ENCODE measurements around the gene STX8. TPM values are rescaled to one million over a fixed set of nuclear protein-coding genes. Genes with fewer than 3 reads are reported as not detected.

Gene STX8
- total and polyA plus RNA-seq, 8 donors, result 21.6 to 559 (median 75.0) TPM

- TF ChIP-seq EP300 (IDR thresholded peaks at IDR 0.05) (no peak), POLR2A (IDR thresholded peaks at IDR 0.05) (no peak), CTCF (IDR thresholded peaks at IDR 0.05) (no peak), POLR2AphosphoS5 (IDR thresholded peaks at IDR 0.05) (peak; percentile 52 to 83 (median 74))
- peaks cover 31 to 69% (median 54%) of the 10 kb centered on the region in 4 donors for H3K4me1 ChIP-seq
- H3K27me3 ChIP-seq, result no peaks in the 10 kb centered on the region
- H3K4me3 ChIP-seq, result peak overlapping the region; percentile 44 to 54 (median 54)
- H3K27ac ChIP-seq, result peak overlapping the region; percentile 89 to 98 (median 92)
- WGBS, 5 donors, result 0 to 2% (median 2%) methylated on average over 2 to 82 of the region's 84 CpGs
- DNase-seq, result peak; percentile 71 to 92
- intact Hi-C loops (cut with DNase I; ENCODE audit: low total_unique reads), result no loop called here
- no peaks in the 10 kb centered on the region for H3K36me3 ChIP-seq
- H3K9me3 ChIP-seq, result no peaks in the 10 kb centered on the region
Measured at GRCh38 chr17:9239793-9240658, 335.6 kb downstream of the STX8 start.

GRCh38 chr17:9239246-9239792, 336.3 kb downstream of the STX8 start:
- peak; percentile 27 to 65 for DNase-seq
- intact Hi-C loops (cut with DNase I; ENCODE audit: low total_unique reads), result no loop called here
- H3K27ac ChIP-seq, result peak overlapping the region; percentile 64 to 98 (median 82)

GRCh38 chr17:9238340-9239245, 337.0 kb downstream of the STX8 start:
- H3K4me1 ChIP-seq, result peaks cover 31 to 56% (median 42%) of the 10 kb centered on the region in 4 donors
- no peaks in the 10 kb centered on the region for H3K9me3 ChIP-seq
- H3K4me3 ChIP-seq, result peak overlapping the region in 2 of 4 donors; percentile 44 to 54
- WGBS, 5 donors, result 88 to 93% (median 91%) methylated on average over 11 to 12 of the region's 12 CpGs
- intact Hi-C loops (cut with DNase I; ENCODE audit: low total_unique reads), result no loop called here
- H3K27me3 ChIP-seq, result peaks cover 0 to 7% (median 0%) of the 10 kb centered on the region in 3 donors
- TF ChIP-seq POLR2A (IDR thresholded peaks at IDR 0.05), result no peak
- no peak for TF ChIP-seq POLR2AphosphoS5 (IDR thresholded peaks at IDR 0.05)
- TF ChIP-seq EP300 (IDR thresholded peaks at IDR 0.05), result no peak
- H3K27ac ChIP-seq, result peak overlapping the region in 4 of 5 donors; percentile 64 to 98 (median 87)
- DNase-seq, result no peak
- no peaks in the 10 kb centered on the region for H3K36me3 ChIP-seq

More at GRCh38 chr17:9239246-9239792, 336.3 kb downstream of the STX8 start:
- 26 to 39% (median 28%) methylated on average over 7 to 27 of the region's 27 CpGs for WGBS, 5 donors
- Histone ChIP-seq H3K4me3 (peak overlapping the region; percentile 44 to 54 (median 54)), H3K9me3 (no peaks in the 10 kb centered on the region), H3K4me1 (peaks cover 31 to 64% (median 47%) of the 10 kb centered on the region in 4 donors), H3K27me3 (no peaks in the 10 kb centered on the region), H3K36me3 (no peaks in the 10 kb centered on the region)
- TF ChIP-seq POLR2A (IDR thresholded peaks at IDR 0.05) (no peak), POLR2AphosphoS5 (IDR thresholded peaks at IDR 0.05) (no peak), EP300 (IDR thresholded peaks at IDR 0.05) (no peak), CTCF (IDR thresholded peaks at IDR 0.05) (no peak)

GRCh38 chr17:9237661-9238301, 337.8 kb downstream of the STX8 start:
- Histone ChIP-seq H3K4me1 (peaks cover 31 to 51% (median 40%) of the 10 kb centered on the region in 4 donors), H3K9me3 (no peaks in the 10 kb centered on the region), H3K36me3 (no peaks in the 10 kb centered on the region), H3K27me3 (peaks cover 0 to 15% (median 0%) of the 10 kb centered on the region in 3 donors), H3K4me3 (no peak overlapping the region), H3K27ac (peak overlapping the region in 3 of 5 donors; percentile 82 to 98 (median 92))
- intact Hi-C loops (cut with DNase I; ENCODE audit: low total_unique reads), result no loop called here
- 76 to 88% (median 86%) methylated on average over 12 to 13 of the region's 13 CpGs for WGBS, 5 donors
- TF ChIP-seq POLR2A (IDR thresholded peaks at IDR 0.05) (no peak), CTCF (IDR thresholded peaks at IDR 0.05) (no peak), POLR2AphosphoS5 (IDR thresholded peaks at IDR 0.05) (no peak)
- DNase-seq, result peak in 1 of 2 donors; percentile 75

All from stomach (tissue), 9 donors.